Heart left ventricle (tissue), 16 donors: ENCODE measurements around the gene RSKR. TPM values are rescaled to one million over a fixed set of nuclear protein-coding genes. Genes with fewer than 3 reads are reported as not detected.

Experiments
- ATAC-seq, 4 donors: fragments of 200-7000 bp; cut with Tn5 transposase; one replicate each; pipeline ENCODE4 v1.9.1; 2020 to 2022; ENCODE audit warnings: moderate library complexity in 4 of 4, mild to moderate bottlenecking in 3 of 4, moderate number of reproducible peaks in 1 of 4
- DNase-seq, 5 donors: peaks; one replicate each; pipeline ENCODE4 v3.0.0-alpha.2; 2020
- H3K27ac ChIP-seq, 12 donors: fragments of 200-600 bp; sonication (generic) in 4 of 12; one replicate each; pipeline versions ENCODE4 v1.5.0 to v1.8.0; 2016 to 2022; ENCODE audit warnings: mild to moderate bottlenecking in 2 of 12
- H3K27me3 ChIP-seq, 9 donors: fragments of 200-600 bp; sonication (generic) in 2 of 9; one replicate each; pipeline versions ENCODE4 v1.5.1 to v1.8.0; 2016 to 2022; ENCODE audit warnings: mild to moderate bottlenecking in 3 of 9
- H3K36me3 ChIP-seq, 9 donors: fragments of 200-600 bp; sonication (generic) in 2 of 9; one replicate each; pipeline versions ENCODE4 v1.5.0 to v1.8.0; 2018 to 2022; ENCODE audit warnings: mild to moderate bottlenecking in 2 of 9
- H3K4me1 ChIP-seq, 12 donors: fragments of 200-600 bp; sonication (generic) in 4 of 12; one replicate each; pipeline versions ENCODE4 v1.5.0 to v1.8.0; 2016 to 2022; ENCODE audit warnings: mild to moderate bottlenecking in 3 of 12
- H3K4me3 ChIP-seq, 12 donors: fragments of 200-600 bp; sonication (generic) in 4 of 12; one replicate each; pipeline versions ENCODE4 v1.5.0 to v1.8.0; 2017 to 2022; ENCODE audit warnings: mild to moderate bottlenecking in 9 of 12, moderate library complexity in 4 of 12
- H3K9me3 ChIP-seq, 12 donors: fragments of 200-600 bp; sonication (generic) in 4 of 12; one replicate each; pipeline versions ENCODE4 v1.5.0 to v1.8.0; 2016 to 2022; ENCODE audit warnings: mild to moderate bottlenecking in 1 of 12
- CTCF ChIP-seq, 12 donors: fragments of 200-600 bp; sonication (generic) in 4 of 12; IDR thresholded peaks; one replicate each; pipeline versions ENCODE4 v1.5.0 to v1.8.0; 2018 to 2022; ENCODE audit warnings: antibody characterized with exemption in 12 of 12, mild to moderate bottlenecking in 5 of 12
- POLR2A ChIP-seq, 2 donors: fragments of 450-650 bp; IDR thresholded peaks; one replicate each; pipeline ENCODE4 v1.6.1; 2017; ENCODE audit warnings: antibody characterized with exemption in 2 of 2, mild to moderate bottlenecking in 2 of 2, moderate library complexity in 2 of 2
- WGBS, 4 donors: extraction: QIAGEN DNeasy Blood & Tissue Kit in 2 of 4; methylation state at CpG; one replicate each; pipeline versions ENCODE4 v1.1.5 to v1.1.7; 2013 to 2018; 5-methylcytosine and 5-hydroxymethylcytosine counted together
- intact Hi-C, 10 donors: fragments of 100-400 bp; cut with DNase I; formaldehyde crosslinking; loops; one replicate each; pipeline versions ENCODE4 v1.11.1 to v1.14.2; 2022
- polyA plus RNA-seq, 2 donors: library from polyadenylated mRNA; stranded (reverse); fragments of 200-250 nt; gene quantifications; one replicate each; pipeline ENCODE4 v1.2.3, GENCODE V29; 2013
- total RNA-seq, 9 donors: library from RNA; depleted of rRNA in 2 of 9; stranded (reverse); fragments of >200 nt in 2 of 9; fragmentation: NEBNext Ultra II Directional in 3 of 9; extraction: Animal tissue kit (Norgen Biotek cat#: 25700) in 3 of 9; gene quantifications; one replicate each; pipeline versions ENCODE4 v1.1.0 to v1.2.4, GENCODE V29; 2016 to 2023
- donor health status: ischemic (EF 13 %, LVEDD 7.1; RV severe dilation, severe dysfunction).
- donor health status: healthy with polysubstance abuse.
- donor health status: DM: no; HTN: yes; CAD: no.
- donor health status: DM: no; HTN: no; CAD: no.
- donor health status: ischemic (EF 25% LVEDD 6.9; RV normal size, moderate dysfunction).
- donor health status: ischemic (EF 25% LVEDD 5.7; RV mildly dilated, moderate dysfunction).
- donor health status: healthy.
- donor health status: DM: yes; HTN: yes; CAD: no.
- donor health status: ischemic (EF 35%, LVEDD 5.7; RV mildly dilated, moderate dysfunction).
- donor health status: nonischemic (EF 11% LVEDD 7.7; RV severe dilation, severe dysfunction).
- donor health status: DM: yes; HTN: yes; CAD: no.
- donor health status: PGD.
- donor health status: ischemic (EF 29% LVEDD 5.4; RV normal size, mild dysfunction).
- donor health status: nonischemic (EF 23%, LVEDD 6.1; RV moderate dilation, normal function).

RSKR gene
- total and polyA plus RNA-seq, 11 donors: 2.8 to 8.3 (median 4.2) TPM

- no peaks in the 10 kb centered on the region for H3K27me3 ChIP-seq
- peaks cover 0 to 30% (median 13%) of the 10 kb centered on the region in 12 donors for H3K4me1 ChIP-seq
- no peak for DNase-seq
- WGBS, 4 donors: 3 to 7% (median 4%) methylated on average over 16 to 17 of the region's 17 CpGs
- peak overlapping the region in 6 of 12 donors; percentile 90 to 97 (median 94) for H3K27ac ChIP-seq
- peak overlapping the region; percentile 49 to 86 (median 66) for H3K4me3 ChIP-seq
- intact Hi-C loops: loop anchor here in 1 of 10 donors (2.0 kb wide), 1 partner anchor 46 kb away; the partner anchor contains the start of gene BLTP2
- H3K9me3 ChIP-seq: no peaks in the 10 kb centered on the region
- TF ChIP-seq POLR2A (IDR thresholded peaks at IDR 0.05) (no peak), CTCF (IDR thresholded peaks at IDR 0.05) (no peak)
- ATAC-seq: peak in 1 of 4 donors; percentile 22
- H3K36me3 ChIP-seq: no peaks in the 10 kb centered on the region
Measured at GRCh38 chr17:28598389-28598788, 15.6 kb downstream of the RSKR start.

- no peak for TF ChIP-seq POLR2A (IDR thresholded peaks at IDR 0.05)
- Histone ChIP-seq H3K27me3 (no peaks in the 10 kb centered on the region), H3K27ac (no peak overlapping the region), H3K4me3 (peak overlapping the region in 5 of 12 donors; percentile 62 to 82 (median 66)), H3K36me3 (no peaks in the 10 kb centered on the region), H3K4me1 (peaks cover 0 to 30% (median 13%) of the 10 kb centered on the region in 12 donors), H3K9me3 (no peaks in the 10 kb centered on the region)
- WGBS, 4 donors: 49 to 56% (median 52%) methylated on average over 5 of the region's 5 CpGs
- intact Hi-C loops: loop anchor here in 1 of 10 donors (2.0 kb wide), 1 partner anchor 47 kb away; the partner anchor contains the start of gene BLTP2
- DNase-seq: no peak
- ATAC-seq: no peak
Measured at GRCh38 chr17:28597606-28598383, 16.2 kb downstream of the RSKR start.

- DNase-seq (no peak), ATAC-seq (no peak)
- H3K9me3 ChIP-seq: no peaks in the 10 kb centered on the region
- 94 to 96% (median 96%) methylated on average over 4 of the region's 4 CpGs for WGBS, 4 donors
- H3K27ac ChIP-seq: no peak overlapping the region
- H3K27me3 ChIP-seq: no peaks in the 10 kb centered on the region
- TF ChIP-seq CTCF (IDR thresholded peaks at IDR 0.05) (no peak), POLR2A (IDR thresholded peaks at IDR 0.05) (no peak)
- intact Hi-C loops: no loop called here
- H3K36me3 ChIP-seq: peaks cover 0 to 31% (median 0%) of the 10 kb centered on the region in 9 donors
- H3K4me1 ChIP-seq: peaks cover 0 to 1% (median 0%) of the 10 kb centered on the region in 12 donors
- no peak overlapping the region for H3K4me3 ChIP-seq
Measured at GRCh38 chr17:28592260-28592659, 21.7 kb downstream of the RSKR start.

- H3K9me3 ChIP-seq: no peaks in the 10 kb centered on the region
- H3K36me3 ChIP-seq: peaks cover 0 to 59% (median 0%) of the 10 kb centered on the region in 9 donors
- WGBS, 4 donors: 63 to 76% (median 73%) methylated on average over 3 of the region's 3 CpGs
- H3K4me1 ChIP-seq: no peaks in the 10 kb centered on the region
- intact Hi-C loops: no loop called here
- no peak for DNase-seq
- no peak for TF ChIP-seq POLR2A (IDR thresholded peaks at IDR 0.05)
- TF ChIP-seq CTCF (IDR thresholded peaks at IDR 0.05): no peak
- H3K27me3 ChIP-seq: no peaks in the 10 kb centered on the region
- H3K27ac ChIP-seq: no peak overlapping the region
- ATAC-seq: no peak
- H3K4me3 ChIP-seq: no peak overlapping the region
Measured at GRCh38 chr17:28585851-28586250, 28.1 kb downstream of the RSKR start.
